ENCODE data around the gene MICU2. TPM values are rescaled to one million over a fixed set of nuclear protein-coding genes. Genes with fewer than 3 reads are reported as not detected.

MICU2 gene
- total and polyA plus RNA-seq, 10 of the 15 experiments (the other 5 are each of a cell fraction or from before 2014, with no cell fraction given): 17.7 to 56.6 (median 43.8) TPM

GRCh38 chr13:21542563-21542962 is 61.4 kb downstream of the MICU2 start:
- in situ Hi-C loops (cut with MboI): no loop called here
- H3K79me2 ChIP-seq (ENCODE audit: control insufficient read depth, insufficient read depth, low read length): no peaks in the 10 kb centered on the region; the same call in 1 of the 2 replicates
- intact Hi-C loops (cut with micrococcal nuclease; ENCODE audit: unreplicated experiment): no loop called here
- POLR2A ChIA-PET: no interaction called here
- SMC1A ChIA-PET (ENCODE audit: uncharacterized antibody, unreplicated experiment): no interaction called here
- ATAC-seq (no peak), FAIRE-seq (no peak), DNase-seq (ENCODE audit: low read depth, low spot score) (no peak)
- H3K9me3 ChIP-seq (replicated peaks; ENCODE audit: control insufficient read depth, insufficient read depth, low read length): no peaks in the 10 kb centered on the region
- RAD21 ChIA-PET (ENCODE audit: unreplicated experiment): no interaction called here
- BruUV-seq (replicated peaks): no TSS peak
- no peak overlapping the region for H3K4me2 ChIP-seq (ENCODE audit: control insufficient read depth, insufficient read depth)
- no peak overlapping the region for H3K9ac ChIP-seq (ENCODE audit: control insufficient read depth, insufficient read depth, low read length)
- peaks cover 0 to 8% of the 10 kb centered on the region in 2 experiments; a peak in 2 of 4 replicates for H3K36me3 ChIP-seq (ENCODE audit: control insufficient read depth in 2 of 2, insufficient read depth in 2 of 2, low read length in 1 of 2)
- no peak overlapping the region for H3K4me3 ChIP-seq
- CTCF ChIA-PET: no interaction called here
- H4K20me1 ChIP-seq (ENCODE audit: control insufficient read depth, insufficient read depth): no peaks in the 10 kb centered on the region
- H3K4me1 ChIP-seq (ENCODE audit: control insufficient read depth, insufficient read depth, low read length): peaks cover 8% of the 10 kb centered on the region; the same call in 1 of the 2 replicates
- H3K27ac ChIP-seq (ENCODE audit: control insufficient read depth, insufficient read depth): no peak overlapping the region
- no peak overlapping the region for H2AFZ ChIP-seq (ENCODE audit: control insufficient read depth, low read depth, low read length)
- 100% methylated on average over 1 of the region's 1 CpG for WGBS (ENCODE audit: insufficient coverage, insufficient replicate concordance, low lambda C conversion rate, missing lambda C conversion rate)
- H3K27me3 ChIP-seq (replicated peaks in 1 of 2; ENCODE audit: control insufficient read depth in 2 of 2, insufficient read depth in 2 of 2, low read length in 1 of 2): no peaks in the 10 kb centered on the region
- TF ChIP-seq, protein P1, sequence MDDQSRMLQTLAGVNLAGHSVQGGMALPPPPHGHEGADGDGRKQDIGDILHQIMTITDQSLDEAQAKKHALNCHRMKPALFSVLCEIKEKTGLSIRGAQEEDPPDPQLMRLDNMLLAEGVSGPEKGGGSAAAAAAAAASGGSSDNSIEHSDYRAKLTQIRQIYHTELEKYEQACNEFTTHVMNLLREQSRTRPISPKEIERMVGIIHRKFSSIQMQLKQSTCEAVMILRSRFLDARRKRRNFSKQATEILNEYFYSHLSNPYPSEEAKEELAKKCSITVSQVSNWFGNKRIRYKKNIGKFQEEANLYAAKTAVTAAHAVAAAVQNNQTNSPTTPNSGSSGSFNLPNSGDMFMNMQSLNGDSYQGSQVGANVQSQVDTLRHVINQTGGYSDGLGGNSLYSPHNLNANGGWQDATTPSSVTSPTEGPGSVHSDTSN (IDR thresholded peaks at IDR 0.05; ENCODE audit: insufficient replicate concordance, low read depth, low read length): no peak
- TF ChIP-seq NRF1 (conservative IDR thresholded peaks at IDR 0.05; ENCODE audit: low read depth, low read length) (no peak), MEF2A (IDR thresholded peaks at IDR 0.05; ENCODE audit: insufficient read depth, low read depth, low read length) (no peak), RFX5 (IDR thresholded peaks at IDR 0.05; ENCODE audit: low read depth, low read length) (no peak), CHD2 (IDR thresholded peaks at IDR 0.05; ENCODE audit: borderline replicate concordance, low read depth, low read length) (no peak), HDAC2 (IDR thresholded peaks at IDR 0.05) (no peak), HDGF (IDR thresholded peaks at IDR 0.05) (no peak), GABPA (IDR thresholded peaks at IDR 0.05; ENCODE audit: low read depth) (no peak), ZNF217 (IDR thresholded peaks at IDR 0.05) (no peak), POLR2AphosphoS5 (IDR thresholded peaks at IDR 0.05; ENCODE audit: low read length) (no peak), ZNF592 (IDR thresholded peaks at IDR 0.05) (no peak), EGR1 (IDR thresholded peaks at IDR 0.05; ENCODE audit: borderline replicate concordance in 1 of 2, low read depth in 2 of 2, low read length in 2 of 2) (no peak)

Measured in GM12878 (cell line).